Panc1 (cell line): ENCODE data around the gene FREM2.

Source experiments
- POLR2AphosphoS5 ChIP-seq: IDR thresholded peaks from 2 replicates; pipeline ENCODE4 v1.6.1; 2012; ENCODE audit warnings: mild to moderate bottlenecking, low read depth, low read length, moderate library complexity
- SIN3A ChIP-seq: IDR thresholded peaks from 2 replicates; pipeline ENCODE4 v1.6.1; 2012; ENCODE audit warnings: low read depth, mild to moderate bottlenecking, low read length, moderate library complexity, borderline replicate concordance; ENCODE audit not compliant: insufficient read depth
- TCF7L2 ChIP-seq: IDR thresholded peaks from 2 replicates; pipeline ENCODE4 v1.6.1; 2011; ENCODE audit warnings: mild to moderate bottlenecking, low read depth, low read length, inconsistent platforms
- TF ChIP-seq, protein P1 (sequence below): fragments of 450-650 bp; IDR thresholded peaks from 2 replicates; pipeline ENCODE4 v1.5.1; 2017; ENCODE audit warnings: mild to moderate bottlenecking

DNA sequence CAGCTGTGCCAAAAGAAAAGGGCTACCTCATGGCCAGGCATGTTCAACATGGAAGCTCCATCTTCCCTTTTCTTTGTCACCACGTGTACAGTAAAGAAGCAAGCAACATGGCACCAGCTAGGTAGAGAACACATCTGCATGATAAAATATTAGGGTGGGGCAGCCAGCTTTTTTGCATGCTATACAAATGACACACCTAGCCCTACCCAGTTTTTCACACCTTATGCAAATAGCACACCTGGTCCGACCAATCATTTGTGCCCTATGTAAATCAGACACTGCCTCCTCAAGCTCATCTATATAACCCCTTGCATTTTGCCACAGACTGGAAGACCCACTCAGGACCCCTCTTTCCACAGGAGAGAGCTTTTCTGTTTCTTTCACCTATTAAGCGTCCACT is 218.2 kb downstream of the FREM2 start:
- TF ChIP-seq, protein P1, sequence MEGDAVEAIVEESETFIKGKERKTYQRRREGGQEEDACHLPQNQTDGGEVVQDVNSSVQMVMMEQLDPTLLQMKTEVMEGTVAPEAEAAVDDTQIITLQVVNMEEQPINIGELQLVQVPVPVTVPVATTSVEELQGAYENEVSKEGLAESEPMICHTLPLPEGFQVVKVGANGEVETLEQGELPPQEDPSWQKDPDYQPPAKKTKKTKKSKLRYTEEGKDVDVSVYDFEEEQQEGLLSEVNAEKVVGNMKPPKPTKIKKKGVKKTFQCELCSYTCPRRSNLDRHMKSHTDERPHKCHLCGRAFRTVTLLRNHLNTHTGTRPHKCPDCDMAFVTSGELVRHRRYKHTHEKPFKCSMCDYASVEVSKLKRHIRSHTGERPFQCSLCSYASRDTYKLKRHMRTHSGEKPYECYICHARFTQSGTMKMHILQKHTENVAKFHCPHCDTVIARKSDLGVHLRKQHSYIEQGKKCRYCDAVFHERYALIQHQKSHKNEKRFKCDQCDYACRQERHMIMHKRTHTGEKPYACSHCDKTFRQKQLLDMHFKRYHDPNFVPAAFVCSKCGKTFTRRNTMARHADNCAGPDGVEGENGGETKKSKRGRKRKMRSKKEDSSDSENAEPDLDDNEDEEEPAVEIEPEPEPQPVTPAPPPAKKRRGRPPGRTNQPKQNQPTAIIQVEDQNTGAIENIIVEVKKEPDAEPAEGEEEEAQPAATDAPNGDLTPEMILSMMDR: no peak
- TF ChIP-seq TCF7L2: no peak
- TF ChIP-seq POLR2AphosphoS5: no peak
- no peak for TF ChIP-seq SIN3A
